Stimulated activated CD4-positive, alpha-beta T cell treated with anti-CD3 and anti-CD28 coated beads, Interleukin-1b, Interleukin-23, amount 100 ng/mL, for 1 hour (primary cell): ENCODE measurements around the gene MIOS.
"Not testable (repeated sequence)": the region's sequence is repeated elsewhere in the genome, so short reads cannot be mapped to it uniquely, and the experiment has no call there.

Experiments used
- DNase-seq, 2 donors: peaks; one replicate each; pipeline ENCODE4 v3.0.0-alpha.2; 2020; ENCODE audit warnings: low read depth in 2 of 2

The MIOS gene

GRCh38 chr7:7647495-7648036, 80.9 kb downstream of the MIOS start:
- DNase-seq, result no peak

GRCh38 chr7:7650682-7651206, 84.1 kb downstream of the MIOS start:
- DNase-seq, result no peak

GRCh38 chr7:7651479-7651878, 84.8 kb downstream of the MIOS start:
- no peak for DNase-seq

- DNase-seq, result no peak
These were observed 86.3 kb downstream of the MIOS start for GRCh38 chr7:7652798-7653540.

- DNase-seq, result no peak
These were observed 87.0 kb downstream of the MIOS start for GRCh38 chr7:7653593-7654187.

GRCh38 chr7:7654964-7655715, 88.5 kb downstream of the MIOS start:
- DNase-seq, result no peak

- not testable (repeated sequence) for DNase-seq
These were observed 89.8 kb downstream of the MIOS start for GRCh38 chr7:7656459-7656858.
